Measurements from ENCODE around the gene DAPK2. TPM values are rescaled to one million over a fixed set of nuclear protein-coding genes. Genes with fewer than 3 reads are reported as not detected.
A peak's percentile ranks its signal among the peaks of the same experiment; 100 is the strongest.
"Not testable (repeated sequence)": the region's sequence is repeated elsewhere in the genome, so short reads cannot be mapped to it uniquely, and the experiment has no call there.

DAPK2 gene
- total RNA-seq, 1 donor = 0.81 TPM

GRCh38 chr15:64058279-64058678, 12.0 kb upstream of the DAPK2 start:
- no peak for DNase-seq (ENCODE audit: low read depth in 2 of 3, low spot score in 2 of 3)

GRCh38 chr15:64053674-64054073, 7.4 kb upstream of the DAPK2 start:
- not testable (repeated sequence) for DNase-seq (ENCODE audit: low read depth in 2 of 3, low spot score in 2 of 3)

- DNase-seq (ENCODE audit: low read depth in 2 of 3, low spot score in 2 of 3) = no peak
Measured at GRCh38 chr15:64052925-64053491, 6.7 kb upstream of the DAPK2 start.

GRCh38 chr15:64051407-64052259, 5.3 kb upstream of the DAPK2 start:
- no peak for DNase-seq (ENCODE audit: low read depth in 2 of 3, low spot score in 2 of 3)

GRCh38 chr15:64051093-64051402, 4.8 kb upstream of the DAPK2 start:
- DNase-seq (ENCODE audit: low read depth in 2 of 3, low spot score in 2 of 3) = no peak

GRCh38 chr15:64050281-64051092, 4.2 kb upstream of the DAPK2 start:
- DNase-seq (ENCODE audit: low read depth in 2 of 3, low spot score in 2 of 3) = no peak

GRCh38 chr15:64048781-64049460, 2.6 kb upstream of the DAPK2 start:
- DNase-seq (ENCODE audit: low read depth in 2 of 3, low spot score in 2 of 3) = peak in 1 of 3 donors; percentile 31

GRCh38 chr15:64045774-64046420, 388 bp downstream of the DAPK2 start:
- DNase-seq (ENCODE audit: low read depth in 2 of 3, low spot score in 2 of 3) = no peak

- DNase-seq (ENCODE audit: low read depth in 2 of 3, low spot score in 2 of 3) = no peak
Measured at GRCh38 chr15:64045101-64045435, 1.2 kb downstream of the DAPK2 start.

- DNase-seq (ENCODE audit: low read depth in 2 of 3, low spot score in 2 of 3) = peak in 1 of 3 donors; percentile 41
Measured at GRCh38 chr15:64044300-64045100, 1.8 kb downstream of the DAPK2 start.

GRCh38 chr15:64038878-64039610, 7.2 kb downstream of the DAPK2 start:
- no peak for DNase-seq (ENCODE audit: low read depth in 2 of 3, low spot score in 2 of 3)

GRCh38 chr15:64037966-64038365, 8.3 kb downstream of the DAPK2 start:
- DNase-seq (ENCODE audit: low read depth in 2 of 3, low spot score in 2 of 3) = no peak

GRCh38 chr15:64037116-64037515, 9.2 kb downstream of the DAPK2 start:
- DNase-seq (ENCODE audit: low read depth in 2 of 3, low spot score in 2 of 3) = no peak

GRCh38 chr15:64035525-64035924, 10.8 kb downstream of the DAPK2 start:
- DNase-seq (ENCODE audit: low read depth in 2 of 3, low spot score in 2 of 3) = no peak

GRCh38 chr15:64034519-64034918, 11.8 kb downstream of the DAPK2 start:
- DNase-seq (ENCODE audit: low read depth in 2 of 3, low spot score in 2 of 3) = no peak

GRCh38 chr15:64032329-64032728, 14.0 kb downstream of the DAPK2 start:
- peak in 1 of 3 donors; percentile 27 for DNase-seq (ENCODE audit: low read depth in 2 of 3, low spot score in 2 of 3)

- no peak for DNase-seq (ENCODE audit: low read depth in 2 of 3, low spot score in 2 of 3)
Measured at GRCh38 chr15:64030123-64030522, 16.2 kb downstream of the DAPK2 start.

- DNase-seq (ENCODE audit: low read depth in 2 of 3, low spot score in 2 of 3) = no peak
Measured at GRCh38 chr15:64029633-64030032, 16.7 kb downstream of the DAPK2 start.

GRCh38 chr15:64029110-64029509, 17.2 kb downstream of the DAPK2 start:
- no peak for DNase-seq (ENCODE audit: low read depth in 2 of 3, low spot score in 2 of 3)

All from hematopoietic multipotent progenitor cell (in vitro differentiated cells).